WI38 (cell line): ENCODE results near the gene SNTA1.

Experiments
- H3K4me3 ChIP-seq: 2 replicates; pipeline ENCODE4 v1.5.1; 2011; ENCODE audit warnings: low read depth, mild to moderate bottlenecking, control low read depth, low read length
- TF ChIP-seq, protein P1 (sequence below): IDR thresholded peaks from 2 replicates; pipeline ENCODE4 v1.5.1; 2012; ENCODE audit warnings: low read depth, mild to moderate bottlenecking, control low read depth, low read length

The SNTA1 gene

DNA sequence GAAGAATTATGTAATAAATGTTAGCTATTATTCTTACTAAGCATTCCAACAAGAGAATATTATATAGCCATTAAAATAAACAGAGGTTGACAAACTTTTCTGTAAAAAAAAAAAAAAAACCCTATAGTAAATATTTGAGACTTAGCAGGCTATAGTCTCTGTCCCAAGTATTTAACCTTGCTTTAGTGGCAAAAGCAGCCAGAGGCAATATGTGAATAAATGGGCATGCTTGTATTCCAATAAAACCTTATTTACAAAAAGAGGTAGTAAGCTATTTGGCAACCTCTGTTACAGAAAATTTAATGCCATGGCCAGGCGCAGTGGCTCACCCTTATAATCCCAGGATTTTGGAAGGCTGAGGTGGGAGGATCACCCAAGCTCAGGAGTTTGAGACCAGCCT lies 56.9 kb downstream of the SNTA1 start:
- TF ChIP-seq, protein P1, sequence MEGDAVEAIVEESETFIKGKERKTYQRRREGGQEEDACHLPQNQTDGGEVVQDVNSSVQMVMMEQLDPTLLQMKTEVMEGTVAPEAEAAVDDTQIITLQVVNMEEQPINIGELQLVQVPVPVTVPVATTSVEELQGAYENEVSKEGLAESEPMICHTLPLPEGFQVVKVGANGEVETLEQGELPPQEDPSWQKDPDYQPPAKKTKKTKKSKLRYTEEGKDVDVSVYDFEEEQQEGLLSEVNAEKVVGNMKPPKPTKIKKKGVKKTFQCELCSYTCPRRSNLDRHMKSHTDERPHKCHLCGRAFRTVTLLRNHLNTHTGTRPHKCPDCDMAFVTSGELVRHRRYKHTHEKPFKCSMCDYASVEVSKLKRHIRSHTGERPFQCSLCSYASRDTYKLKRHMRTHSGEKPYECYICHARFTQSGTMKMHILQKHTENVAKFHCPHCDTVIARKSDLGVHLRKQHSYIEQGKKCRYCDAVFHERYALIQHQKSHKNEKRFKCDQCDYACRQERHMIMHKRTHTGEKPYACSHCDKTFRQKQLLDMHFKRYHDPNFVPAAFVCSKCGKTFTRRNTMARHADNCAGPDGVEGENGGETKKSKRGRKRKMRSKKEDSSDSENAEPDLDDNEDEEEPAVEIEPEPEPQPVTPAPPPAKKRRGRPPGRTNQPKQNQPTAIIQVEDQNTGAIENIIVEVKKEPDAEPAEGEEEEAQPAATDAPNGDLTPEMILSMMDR: no peak
- no peak overlapping the region for H3K4me3 ChIP-seq

DNA sequence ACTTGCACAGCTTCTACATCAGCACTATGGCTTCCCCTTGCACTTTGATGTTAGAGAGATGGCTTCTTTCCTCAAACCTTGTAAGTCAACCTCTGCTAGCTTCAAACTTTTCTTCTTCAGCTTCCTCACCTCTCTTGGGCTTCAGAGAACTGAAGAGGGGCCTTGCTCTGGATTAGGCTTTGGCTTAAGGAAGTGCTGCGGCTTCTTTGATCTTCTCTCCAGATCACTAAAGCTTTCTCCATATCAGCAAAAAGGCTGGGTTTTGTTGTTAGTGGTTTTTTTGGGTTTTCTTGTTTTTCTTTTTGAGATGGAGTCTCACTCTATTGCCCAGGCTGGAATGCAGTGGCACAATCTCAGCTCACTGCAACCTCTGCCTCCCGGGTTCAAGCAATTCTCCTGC lies 66.2 kb downstream of the SNTA1 start:
- TF ChIP-seq, protein P1: no peak

DNA sequence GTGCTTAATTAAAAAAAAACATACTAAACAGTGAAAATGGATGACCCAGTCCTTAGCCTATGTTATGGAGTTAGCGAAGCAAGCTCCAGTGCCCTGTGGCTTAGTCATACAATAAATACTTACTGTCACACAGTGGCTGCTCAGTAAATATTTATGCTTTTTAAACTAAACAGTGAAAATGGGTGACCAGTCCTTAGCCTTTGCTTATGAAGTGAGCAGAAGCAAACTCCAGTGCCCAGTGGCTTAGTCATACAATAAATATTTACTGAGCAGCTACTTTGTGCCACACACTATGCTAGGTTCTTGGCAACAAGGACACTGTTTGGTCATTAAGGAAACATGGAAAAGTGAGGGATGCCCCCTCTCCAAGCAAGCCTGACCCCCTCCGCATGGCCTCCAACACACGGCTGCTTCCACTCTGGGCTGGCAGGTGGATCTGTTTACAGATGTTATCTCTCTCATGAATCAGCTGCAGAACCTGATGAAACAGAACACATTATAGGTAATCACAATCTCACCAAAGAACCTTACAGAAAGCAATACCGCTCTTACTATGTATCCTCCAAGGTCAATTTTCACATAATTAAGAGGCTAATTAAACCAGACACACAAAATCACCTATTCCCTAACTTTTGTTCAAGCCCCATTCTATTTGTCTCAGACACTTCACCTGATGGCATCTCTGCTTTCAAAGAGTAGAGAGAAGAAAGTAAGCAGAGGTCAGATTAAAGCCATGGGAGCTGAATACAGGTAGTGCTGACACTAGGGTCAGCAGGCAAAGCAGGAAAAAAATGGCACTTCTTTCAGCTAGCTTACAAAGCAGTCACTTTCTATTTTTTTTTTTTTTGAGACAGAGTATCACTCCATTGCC lies 69.6 kb downstream of the SNTA1 start:
- TF ChIP-seq, protein P1: no peak
- no peak overlapping the region for H3K4me3 ChIP-seq

More for the DNA sequence above, 66.2 kb downstream of the SNTA1 start:
- no peak overlapping the region for H3K4me3 ChIP-seq

DNA sequence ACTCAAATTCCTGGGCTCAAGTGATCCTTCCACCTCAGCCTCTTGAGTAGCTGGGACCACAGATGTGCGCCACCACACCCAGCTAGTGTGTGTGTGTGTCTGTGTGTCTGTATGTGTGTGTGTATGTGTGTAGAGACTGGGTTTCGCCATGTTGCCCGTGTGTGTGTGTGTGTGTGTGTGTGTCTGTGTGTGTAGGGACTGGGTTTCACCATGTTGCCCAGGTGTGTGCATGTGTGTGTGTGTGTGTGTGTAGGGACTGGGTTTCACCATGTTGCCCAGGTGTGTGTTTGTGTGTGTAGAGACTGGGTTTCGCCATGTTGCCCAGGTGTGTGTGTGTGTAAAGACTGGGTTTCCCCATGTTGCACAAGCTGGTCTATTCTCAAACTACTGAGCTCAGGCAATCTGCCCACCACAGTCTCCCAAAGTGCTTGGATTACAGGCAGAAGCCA lies 70.5 kb downstream of the SNTA1 start:
- TF ChIP-seq, protein P1: no peak

DNA sequence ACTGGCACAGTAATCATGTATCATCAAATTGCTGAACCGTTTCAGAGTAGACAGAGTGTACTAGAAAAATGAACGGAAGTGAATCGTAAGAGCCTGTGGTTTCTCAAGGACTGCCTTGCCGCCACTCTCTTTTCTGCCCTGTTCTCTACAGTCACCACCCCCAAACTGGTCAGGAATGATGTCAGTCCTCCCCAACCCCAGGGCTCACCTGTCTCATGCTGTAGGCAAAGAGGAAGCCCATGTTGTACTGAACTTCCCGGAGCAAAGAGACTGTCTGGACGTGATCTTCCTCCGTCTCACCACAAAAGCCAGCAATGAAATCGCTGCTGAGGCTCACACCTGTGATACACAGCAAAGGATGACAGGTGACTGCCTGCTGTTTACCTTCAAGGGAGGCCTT lies 73.3 kb downstream of the SNTA1 start:
- no peak overlapping the region for H3K4me3 ChIP-seq
- TF ChIP-seq, protein P1: no peak

More for the DNA sequence above, 70.5 kb downstream of the SNTA1 start:
- no peak overlapping the region for H3K4me3 ChIP-seq

DNA sequence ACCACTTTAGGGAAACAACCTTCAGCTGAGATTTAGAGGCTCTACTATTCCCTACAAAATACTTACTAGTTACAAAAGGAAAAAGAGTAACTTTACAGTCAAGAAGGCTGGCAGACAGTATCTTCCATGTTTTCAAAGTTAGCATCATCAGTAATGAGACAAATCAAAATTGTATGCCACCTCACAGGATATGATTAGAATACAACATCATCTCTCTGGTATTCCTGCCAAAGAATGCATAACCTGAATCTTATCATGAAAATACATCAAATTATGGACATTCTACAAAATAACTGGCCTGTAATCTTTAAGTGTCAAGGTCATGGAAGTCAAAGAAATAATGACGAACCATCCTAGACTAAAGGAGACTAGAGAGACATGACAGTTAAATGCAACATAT lies 80.7 kb downstream of the SNTA1 start:
- no peak overlapping the region for H3K4me3 ChIP-seq
- TF ChIP-seq, protein P1: no peak
